GM18520 (cell line): Measurements from ENCODE around the gene CALHM2.
A peak's percentile ranks its signal among the peaks of the same experiment; 100 is the strongest.

Experiments
- ATAC-seq: cut with Tn5 transposase; IDR thresholded peaks from one replicate; pipeline ENCODE4 v1.9.1; 2021; ENCODE audit not compliant: unreplicated experiment

The CALHM2 gene

GRCh38 chr10:103476046-103476768, 24.0 kb upstream of the CALHM2 start:
- no peak for ATAC-seq

DNA sequence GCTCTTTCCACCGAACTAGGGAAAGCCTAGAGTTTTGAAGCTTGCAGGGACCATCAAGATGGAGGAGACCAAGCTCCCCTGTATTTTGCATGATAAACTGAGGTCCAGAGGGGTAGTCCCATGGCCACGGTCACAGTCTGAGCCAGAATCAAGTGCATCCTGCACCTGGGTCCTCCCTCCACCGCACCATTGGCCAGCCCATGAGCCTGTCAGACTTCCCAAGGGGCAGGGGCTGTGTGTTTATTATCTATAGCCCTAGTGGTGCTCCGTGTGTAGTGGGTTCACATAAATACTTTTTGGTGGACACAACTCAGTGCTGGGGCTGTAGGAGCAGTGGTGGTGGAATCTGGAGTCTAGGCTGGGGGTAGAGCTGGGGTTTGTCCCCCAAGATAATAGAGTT, 23.3 kb upstream of the CALHM2 start:
- ATAC-seq, result no peak

DNA sequence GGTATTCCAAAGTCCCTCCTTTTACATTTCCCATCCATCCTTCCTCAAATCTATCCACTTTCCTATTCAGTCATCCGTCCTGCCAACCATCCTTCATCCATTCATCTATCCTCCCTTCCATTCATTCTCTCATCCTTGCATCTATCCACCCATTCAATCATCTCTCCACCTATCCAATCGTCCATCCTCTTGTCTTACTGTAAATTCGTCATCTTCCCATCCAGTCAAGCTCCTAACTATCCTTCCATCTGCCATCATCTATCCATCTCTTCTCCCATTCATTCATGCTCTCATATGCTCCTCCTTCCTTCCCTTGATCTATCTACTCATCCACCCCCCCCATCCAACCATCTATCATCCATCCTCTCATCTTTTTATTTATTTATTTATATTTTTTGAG, 21.9 kb upstream of the CALHM2 start:
- ATAC-seq, result no peak

- ATAC-seq, result no peak
These were observed 21.1 kb upstream of the CALHM2 start for GRCh38 chr10:103473261-103473671.

GRCh38 chr10:103472005-103472404, 19.8 kb upstream of the CALHM2 start:
- ATAC-seq, result no peak

- peak; percentile 41 for ATAC-seq
These were observed 18.8 kb upstream of the CALHM2 start for GRCh38 chr10:103470761-103471653.

- no peak for ATAC-seq
These were observed 17.0 kb upstream of the CALHM2 start for GRCh38 chr10:103469201-103469600.

- no peak for ATAC-seq
These were observed 15.2 kb upstream of the CALHM2 start for GRCh38 chr10:103467406-103467805.

DNA sequence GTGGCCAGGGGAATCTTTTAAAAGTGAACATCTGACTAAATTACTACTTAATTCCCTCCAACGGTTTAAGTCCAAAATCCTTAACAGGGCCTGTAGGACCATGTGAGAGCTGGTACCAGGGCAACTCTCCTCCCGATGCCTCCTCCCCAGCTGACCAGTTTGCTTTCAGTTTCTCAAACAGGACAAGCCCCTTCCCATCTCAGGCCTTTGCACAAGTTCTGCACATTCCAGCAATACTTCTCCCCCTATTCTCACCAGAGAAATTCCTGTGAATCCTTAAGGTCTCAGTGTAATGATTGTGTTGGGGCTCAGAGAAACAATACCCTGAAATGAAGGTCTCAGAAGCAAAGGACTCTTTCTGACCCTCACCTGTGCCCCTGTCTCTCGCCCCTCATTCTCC, 14.6 kb upstream of the CALHM2 start:
- ATAC-seq, result no peak

GRCh38 chr10:103465411-103466179, 13.4 kb upstream of the CALHM2 start:
- no peak for ATAC-seq

GRCh38 chr10:103463499-103463898, 11.3 kb upstream of the CALHM2 start:
- no peak for ATAC-seq

- ATAC-seq, result no peak
These were observed 7.4 kb upstream of the CALHM2 start for GRCh38 chr10:103459615-103460014.

GRCh38 chr10:103458720-103459119, 6.5 kb upstream of the CALHM2 start, which contains the start of gene CALHM1:
Gene CALHM1 (minus strand): TSS chr10:103458900. CDS start chr10:103458751, 149 bp downstream.
- no peak for ATAC-seq

DNA sequence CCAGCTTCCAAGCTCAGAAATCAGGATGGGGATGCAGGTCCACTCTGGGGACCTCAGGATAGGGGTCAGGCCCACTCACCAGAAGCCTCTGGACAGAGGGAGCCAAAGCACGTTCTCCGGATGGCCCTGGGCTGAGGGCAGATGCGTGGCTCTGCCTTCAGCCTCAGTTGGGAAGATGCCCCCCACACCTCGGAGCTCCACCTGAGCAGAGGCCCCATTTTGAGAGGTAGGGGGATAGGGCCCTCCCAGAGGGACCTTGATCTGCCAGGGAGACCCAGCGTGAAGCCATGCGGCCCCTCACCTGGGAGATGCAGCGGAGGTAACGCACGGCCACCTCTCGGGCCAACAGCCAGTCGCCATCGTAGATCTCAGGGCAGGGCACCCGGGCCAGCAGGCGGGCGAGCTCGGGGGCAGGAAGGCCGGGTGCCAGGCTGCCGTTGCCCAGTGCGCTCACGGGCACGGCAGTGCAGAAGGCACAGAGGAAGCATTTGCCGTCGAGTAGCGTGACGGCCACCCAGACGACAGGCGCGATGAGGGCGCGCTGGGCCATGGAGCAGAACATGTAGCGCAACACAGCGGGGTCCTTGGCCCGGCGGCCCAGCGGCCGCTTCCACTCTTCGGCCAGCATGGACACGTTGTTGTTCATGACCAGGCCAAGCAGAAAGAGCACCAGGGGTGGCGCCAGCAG, 5.9 kb upstream of the CALHM2 start:
- ATAC-seq, result no peak

- no peak for ATAC-seq
These were observed 5.1 kb upstream of the CALHM2 start for GRCh38 chr10:103457176-103457712.

GRCh38 chr10:103456074-103456660, 4.0 kb upstream of the CALHM2 start:
- no peak for ATAC-seq

GRCh38 chr10:103455235-103455634, 3.1 kb upstream of the CALHM2 start:
- ATAC-seq, result no peak

- no peak for ATAC-seq
These were observed 1.9 kb upstream of the CALHM2 start for GRCh38 chr10:103454026-103454425.

DNA sequence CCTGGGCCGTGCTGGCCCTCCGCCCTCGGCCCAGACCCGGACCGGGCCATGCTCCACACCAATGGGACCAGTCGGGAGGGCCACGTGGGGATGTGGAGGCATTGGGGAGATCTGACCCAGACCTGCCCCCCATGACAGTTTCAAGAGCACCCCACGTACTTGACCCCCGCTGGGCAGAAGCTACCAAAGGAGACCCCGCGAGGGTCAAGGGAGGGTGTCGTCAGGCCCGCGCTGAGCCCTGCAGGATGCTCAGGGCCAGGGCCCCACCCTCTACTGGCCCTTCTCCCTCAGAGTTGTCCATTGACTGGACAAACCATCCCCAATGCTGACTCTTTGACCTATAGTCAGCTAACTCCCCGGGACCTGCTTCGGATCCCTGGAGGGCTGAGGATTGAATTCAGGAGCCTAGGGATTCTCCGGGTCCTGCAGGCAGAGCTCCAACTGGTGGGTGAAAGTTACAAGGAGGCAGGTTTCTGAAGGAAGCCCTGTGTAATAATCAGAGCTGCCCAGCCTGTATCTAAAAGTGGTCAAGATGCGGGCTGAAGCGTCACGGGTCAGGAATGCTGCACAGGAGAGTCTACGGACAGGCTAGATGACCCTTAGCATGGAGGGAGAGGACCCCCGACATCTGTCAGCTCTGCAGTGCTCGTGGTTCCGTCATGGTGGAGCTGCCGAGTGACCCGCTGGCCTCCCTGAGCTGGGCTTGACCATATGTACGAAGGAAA, 498 bp upstream of the CALHM2 start:
- no peak for ATAC-seq
